Parathyroid adenoma (tissue), 2 donors: ENCODE results near the gene IMMP2L.
"Not testable (repeated sequence)": the region's sequence is repeated elsewhere in the genome, so short reads cannot be mapped to it uniquely, and the experiment has no call there.

Source experiments
- H2AFZ ChIP-seq: fragments of 300-600 bp; sonication (generic); one replicate; pipeline ENCODE4 v1.7.0; 2017; ENCODE audit warnings: antibody characterized with exemption, mild to moderate bottlenecking
- H3K27ac ChIP-seq: fragments of 300-600 bp; sonication (generic); one replicate; pipeline ENCODE4 v1.7.0; 2017
- H3K27me3 ChIP-seq: fragments of 300-600 bp; sonication (generic); one replicate; pipeline ENCODE4 v1.7.0; 2017; ENCODE audit warnings: low read length; ENCODE audit not compliant: control insufficient read depth, insufficient read depth
- H3K36me3 ChIP-seq: fragments of 300-600 bp; sonication (generic); one replicate; pipeline ENCODE4 v1.7.0; 2017; ENCODE audit warnings: low read length; ENCODE audit not compliant: control insufficient read depth, insufficient read depth
- H3K4me1 ChIP-seq: fragments of 300-600 bp; sonication (generic); one replicate; pipeline ENCODE4 v1.7.0; 2017; ENCODE audit warnings: control low read depth
- H3K4me2 ChIP-seq: fragments of 300-600 bp; sonication (generic); one replicate; pipeline ENCODE4 v1.7.0; 2017; ENCODE audit warnings: low read length
- H3K4me3 ChIP-seq: fragments of 300-600 bp; sonication (generic); one replicate; pipeline ENCODE4 v1.7.0; 2017; ENCODE audit warnings: low read depth, low read length
- H3K79me2 ChIP-seq: fragments of 300-600 bp; sonication (generic); one replicate; pipeline ENCODE4 v1.7.0; 2017; ENCODE audit warnings: control low read depth
- H3K9ac ChIP-seq: fragments of 300-600 bp; sonication (generic); one replicate; pipeline ENCODE4 v1.7.0; 2017; ENCODE audit warnings: mild to moderate bottlenecking
- H3K9me3 ChIP-seq: fragments of 300-600 bp; sonication (generic); one replicate; pipeline ENCODE4 v1.7.0; 2017; ENCODE audit warnings: low read length; ENCODE audit not compliant: control insufficient read depth
- CTCF ChIP-seq: fragments of 300-600 bp; sonication (generic); IDR thresholded peaks from one replicate; pipeline ENCODE4 v1.7.0; 2017; ENCODE audit warnings: antibody characterized with exemption, mild to moderate bottlenecking
- donor health status: primary hyperparathyroidism.

Gene IMMP2L

GRCh38 chr7:110669410-110669809, 892.9 kb downstream of the IMMP2L start:
- H3K9me3 ChIP-seq: no peaks in the 10 kb centered on the region
- H2AFZ ChIP-seq: no peak overlapping the region
- H3K36me3 ChIP-seq: no peaks in the 10 kb centered on the region
- no peak overlapping the region for H3K9ac ChIP-seq
- H3K79me2 ChIP-seq: no peaks in the 10 kb centered on the region
- no peaks in the 10 kb centered on the region for H3K4me1 ChIP-seq
- no peaks in the 10 kb centered on the region for H3K27me3 ChIP-seq
- H3K4me3 ChIP-seq: no peak overlapping the region
- TF ChIP-seq CTCF: no peak
- H3K27ac ChIP-seq: no peak overlapping the region
- no peak overlapping the region for H3K4me2 ChIP-seq

GRCh38 chr7:110664803-110665202, 897.5 kb downstream of the IMMP2L start:
- no peak for TF ChIP-seq CTCF
- Histone ChIP-seq H3K9ac (no peak overlapping the region), H3K9me3 (peaks cover 4% of the 10 kb centered on the region), H2AFZ (no peak overlapping the region), H3K27ac (no peak overlapping the region), H3K27me3 (no peaks in the 10 kb centered on the region), H3K36me3 (no peaks in the 10 kb centered on the region), H3K4me2 (no peak overlapping the region), H3K4me3 (no peak overlapping the region), H3K4me1 (no peaks in the 10 kb centered on the region), H3K79me2 (no peaks in the 10 kb centered on the region)

- not testable (repeated sequence) for H3K36me3 ChIP-seq, H3K27me3 ChIP-seq
Observed at GRCh38 chr7:110660637-110661036, 901.7 kb downstream of the IMMP2L start.

GRCh38 chr7:110650328-110650727, 912.0 kb downstream of the IMMP2L start:
- no peaks in the 10 kb centered on the region for H3K4me1 ChIP-seq
- H3K4me3 ChIP-seq: no peak overlapping the region
- no peak overlapping the region for H3K9ac ChIP-seq
- no peak overlapping the region for H3K27ac ChIP-seq
- no peak overlapping the region for H3K4me2 ChIP-seq
- H2AFZ ChIP-seq: no peak overlapping the region
- no peak for TF ChIP-seq CTCF
- no peaks in the 10 kb centered on the region for H3K27me3 ChIP-seq
- no peaks in the 10 kb centered on the region for H3K79me2 ChIP-seq
- H3K9me3 ChIP-seq: no peaks in the 10 kb centered on the region
- no peaks in the 10 kb centered on the region for H3K36me3 ChIP-seq

More at GRCh38 chr7:110660637-110661036, 901.7 kb downstream of the IMMP2L start:
- not testable (repeated sequence) for H2AFZ ChIP-seq, H3K9me3 ChIP-seq, H3K4me2 ChIP-seq, H3K4me3 ChIP-seq, H3K9ac ChIP-seq, H3K79me2 ChIP-seq, H3K27ac ChIP-seq, H3K4me1 ChIP-seq

GRCh38 chr7:110647266-110647665, 915.0 kb downstream of the IMMP2L start:
- Histone ChIP-seq H3K4me3 (no peak overlapping the region), H3K27ac (no peak overlapping the region), H2AFZ (no peak overlapping the region), H3K9me3 (no peaks in the 10 kb centered on the region), H3K27me3 (no peaks in the 10 kb centered on the region), H3K4me2 (no peak overlapping the region), H3K4me1 (no peaks in the 10 kb centered on the region), H3K36me3 (no peaks in the 10 kb centered on the region), H3K9ac (no peak overlapping the region), H3K79me2 (no peaks in the 10 kb centered on the region)
- no peak for TF ChIP-seq CTCF
